Measurements from ENCODE around the gene TNPO3.

- TF ChIP-seq POLR2AphosphoS5 (IDR thresholded peaks at IDR 0.05) (no peak), CTCF (IDR thresholded peaks at IDR 0.05) (no peak), POLR2A (IDR thresholded peaks at IDR 0.05) (no peak), EP300 (IDR thresholded peaks at IDR 0.05) (no peak)
Measured at GRCh38 chr7:128906766-128907559, 147.9 kb downstream of the TNPO3 start.

Measured in gastroesophageal sphincter (tissue), 3 donors.